DND-41 (cell line): ENCODE results near the gene TAF9B.
"Not testable (repeated sequence)": the region's sequence is repeated elsewhere in the genome, so short reads cannot be mapped to it uniquely, and the experiment has no call there.

Source experiments
- ATAC-seq: fragments of 200-7000 bp; cut with Tn5 transposase; 3 replicates; pipeline ENCODE4 v1.9.1; 2021; ENCODE audit warnings: low read depth; ENCODE audit not compliant: insufficient read depth
- DNase-seq: peaks from one replicate; pipeline ENCODE4 v3.0.0-alpha.2; 2020
- H2AFZ ChIP-seq: 2 replicates; pipeline ENCODE4 v1.6.0; 2012; ENCODE audit warnings: low read depth, low read length
- H3K27ac ChIP-seq: 2 replicates; pipeline ENCODE4 v1.5.1; 2012; ENCODE audit warnings: low read length, inconsistent platforms
- H3K27me3 ChIP-seq: fragments of 200-600 bp; sonication (generic); 2 replicates; pipeline ENCODE4 v1.6.0; 2012; ENCODE audit warnings: low read length, mild to moderate bottlenecking, inconsistent platforms; ENCODE audit not compliant: insufficient read depth, poor library complexity
- H3K36me3 ChIP-seq: 2 replicates; pipeline ENCODE4 v1.5.1; 2012; ENCODE audit warnings: low read length, inconsistent platforms; ENCODE audit not compliant: insufficient read depth
- H3K4me1 ChIP-seq: 2 replicates; pipeline ENCODE4 v1.5.1; 2012; ENCODE audit warnings: mild to moderate bottlenecking, low read length; ENCODE audit not compliant: insufficient read depth
- H3K4me2 ChIP-seq: 2 replicates; pipeline ENCODE4 v1.6.0; 2012; ENCODE audit warnings: mild to moderate bottlenecking, moderate library complexity, low read length, inconsistent platforms; ENCODE audit not compliant: insufficient read depth
- H3K4me3 ChIP-seq, 2 experiments: fragments of 200-600 bp in 1 of 2; shearing (Covaris generic) in 1 of 2; 2 replicates each; pipeline ENCODE4 v1.5.1; 2012 to 2016; ENCODE audit warnings: inconsistent platforms in 2 of 2, low read length in 2 of 2, mild to moderate bottlenecking in 2 of 2, low read depth in 1 of 2, moderate library complexity in 1 of 2
- H3K79me2 ChIP-seq: 2 replicates; pipeline ENCODE4 v1.6.0; 2012; ENCODE audit warnings: low read length, inconsistent platforms; ENCODE audit not compliant: insufficient read depth
- H3K9ac ChIP-seq: 2 replicates; pipeline ENCODE4 v1.6.0; 2012; ENCODE audit warnings: low read depth, mild to moderate bottlenecking, inconsistent platforms, low read length, moderate library complexity
- H3K9me3 ChIP-seq: 2 replicates; pipeline ENCODE4 v1.5.1; 2012; ENCODE audit warnings: low read length, moderate library complexity, mild to moderate bottlenecking, inconsistent platforms; ENCODE audit not compliant: insufficient read depth, severe bottlenecking
- H4K20me1 ChIP-seq: 2 replicates; pipeline ENCODE4 v1.6.0; 2012; ENCODE audit warnings: low read length; ENCODE audit not compliant: insufficient read depth
- CTCF ChIP-seq: IDR thresholded peaks from 2 replicates; pipeline ENCODE4 v1.5.1; 2012; ENCODE audit warnings: borderline replicate concordance, low read length, moderate library complexity, mild to moderate bottlenecking; ENCODE audit not compliant: poor library complexity, severe bottlenecking; ENCODE audit errors: extremely low read depth
- EZH2 ChIP-seq: IDR thresholded peaks from 3 replicates; pipeline ENCODE4 v1.6.1; 2012; ENCODE audit warnings: borderline replicate concordance, low read depth, mild to moderate bottlenecking, moderate library complexity, low read length, inconsistent platforms; ENCODE audit not compliant: severe bottlenecking

The TAF9B gene

DNA sequence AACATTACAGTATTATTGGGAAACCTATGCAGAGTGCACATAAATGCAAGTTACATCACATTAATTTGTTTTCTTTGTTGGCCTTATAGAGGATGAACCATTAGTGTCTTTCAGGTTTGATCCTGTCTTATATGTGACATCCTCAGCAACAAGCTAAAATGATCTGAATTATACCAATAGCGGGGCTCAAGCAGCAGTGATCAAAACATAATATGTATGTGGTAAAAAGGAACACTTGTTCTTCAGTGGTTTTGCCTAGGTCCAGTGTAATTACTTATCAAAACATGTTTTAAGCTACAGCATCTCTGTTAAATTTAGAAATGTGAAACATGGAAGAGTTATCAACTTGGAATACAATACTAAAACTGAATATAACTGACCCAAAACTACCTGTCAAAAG is 9.1 kb downstream of the TAF9B start:
- Histone ChIP-seq H3K4me3 (no peak overlapping the region), H3K36me3 (peaks cover 59% of the 10 kb centered on the region), H3K27me3 (no peaks in the 10 kb centered on the region), H2AFZ (no peak overlapping the region), H3K4me1 (no peaks in the 10 kb centered on the region), H3K4me2 (no peak overlapping the region), H3K9ac (no peak overlapping the region), H3K27ac (no peak overlapping the region), H4K20me1 (peaks cover 2% of the 10 kb centered on the region), H3K79me2 (peaks cover 4% of the 10 kb centered on the region; the same call in 1 of the 2 replicates), H3K9me3 (no peaks in the 10 kb centered on the region)
- TF ChIP-seq CTCF = no peak
- no peak for TF ChIP-seq EZH2
- ATAC-seq (no peak), DNase-seq (no peak)

- no peak overlapping the region for H3K27ac ChIP-seq
- peaks cover 10% of the 10 kb centered on the region; the same call in 1 of the 2 replicates for H3K79me2 ChIP-seq
- no peaks in the 10 kb centered on the region for H3K4me1 ChIP-seq
- no peak overlapping the region for H3K4me3 ChIP-seq
- H3K36me3 ChIP-seq = peaks cover 66% of the 10 kb centered on the region
- H3K9me3 ChIP-seq = no peaks in the 10 kb centered on the region
- H3K27me3 ChIP-seq = no peaks in the 10 kb centered on the region
- no peak overlapping the region for H3K4me2 ChIP-seq
- ATAC-seq (no peak), DNase-seq (no peak)
- H4K20me1 ChIP-seq = peaks cover 8% of the 10 kb centered on the region
- no peak overlapping the region for H2AFZ ChIP-seq
- no peak overlapping the region for H3K9ac ChIP-seq
- TF ChIP-seq EZH2 (no peak), CTCF (no peak)
Measured at GRCh38 chrX:78129714-78130113, 9.7 kb downstream of the TAF9B start.

GRCh38 chrX:78125781-78126180 is 13.7 kb downstream of the TAF9B start:
- Histone ChIP-seq H4K20me1 (peaks cover 26% of the 10 kb centered on the region), H3K79me2 (peaks cover 48% of the 10 kb centered on the region), H3K36me3 (peaks cover 97% of the 10 kb centered on the region)
- DNase-seq, H3K27me3 ChIP-seq, H3K9me3 ChIP-seq, H3K4me2 ChIP-seq, H3K27ac ChIP-seq, ATAC-seq, H3K4me1 ChIP-seq, H2AFZ ChIP-seq, H3K4me3 ChIP-seq, H3K9ac ChIP-seq: not testable (repeated sequence)

DNA sequence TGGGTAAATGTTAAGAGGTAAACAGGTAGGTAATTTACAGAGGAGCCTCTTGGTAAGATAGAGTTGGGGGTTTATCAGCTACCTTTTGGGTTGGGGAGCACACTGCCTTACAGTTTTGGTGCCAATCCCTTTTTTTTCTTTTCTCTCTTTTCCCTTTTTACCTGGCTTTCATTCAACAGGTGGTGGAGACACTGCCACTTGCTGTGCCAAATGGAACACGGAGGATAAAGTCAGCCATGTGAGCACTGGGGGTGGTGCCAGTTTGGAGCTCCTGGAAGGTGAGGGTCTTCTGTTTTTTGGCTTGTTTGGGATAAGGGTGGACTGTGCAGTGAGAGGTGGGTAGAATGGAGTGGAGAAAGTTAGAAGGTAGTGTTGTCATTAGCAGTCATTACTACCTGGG is 14.3 kb downstream of the TAF9B start:
- ATAC-seq = no peak
- Histone ChIP-seq H3K36me3 (peaks cover 98% of the 10 kb centered on the region), H3K27me3 (no peaks in the 10 kb centered on the region), H2AFZ (no peak overlapping the region), H3K9ac (no peak overlapping the region), H3K79me2 (peaks cover 54% of the 10 kb centered on the region), H3K4me1 (peaks cover 6% of the 10 kb centered on the region; the same call in 1 of the 2 replicates), H3K4me3 (no peak overlapping the region), H3K4me2 (no peak overlapping the region), H3K9me3 (no peaks in the 10 kb centered on the region), H4K20me1 (peaks cover 29% of the 10 kb centered on the region), H3K27ac (no peak overlapping the region)
- no peak for DNase-seq
- TF ChIP-seq EZH2 = no peak
- TF ChIP-seq CTCF = no peak
